SKM-1 treated with dmso at 0.1 percent for 144 hours (cell line): ENCODE measurements around the gene ACTRT3.

ENCODE experiments used
- DNase-seq: peaks from one replicate; lab custom pipeline; 2025; ENCODE audit not compliant: unreplicated experiment; lab: John Stamatoyannopoulos, UW

ACTRT3 gene

GRCh38 chr3:169769287-169770181 is at the start of gene ACTRT3:
Gene ACTRT3, minus strand, starts transcription at chr3:169769561. Its CDS starts 41 bp downstream, at chr3:169769520.
- peak; percentile 37 for DNase-seq

- no peak for DNase-seq
Measured at GRCh38 chr3:169818316-169818715, 49.0 kb upstream of the ACTRT3 start.

GRCh38 chr3:169815590-169816150 is 46.3 kb upstream of the ACTRT3 start:
- no peak for DNase-seq

GRCh38 chr3:169813757-169814517 is 44.6 kb upstream of the ACTRT3 start:
- peak; percentile 83 for DNase-seq

GRCh38 chr3:169813278-169813677 is 43.9 kb upstream of the ACTRT3 start:
- no peak for DNase-seq

GRCh38 chr3:169812332-169813235 is 43.2 kb upstream of the ACTRT3 start, which contains the start of the genes LRRC34 and LRRIQ4:
Gene LRRC34, minus strand, starts transcription at chr3:169812904. Its CDS starts 356 bp downstream, at chr3:169812548.
Gene LRRIQ4, plus strand, starts transcription at chr3:169812870. Its CDS starts 9,052 bp downstream, at chr3:169821922.
- DNase-seq = peak; percentile 90

DNA sequence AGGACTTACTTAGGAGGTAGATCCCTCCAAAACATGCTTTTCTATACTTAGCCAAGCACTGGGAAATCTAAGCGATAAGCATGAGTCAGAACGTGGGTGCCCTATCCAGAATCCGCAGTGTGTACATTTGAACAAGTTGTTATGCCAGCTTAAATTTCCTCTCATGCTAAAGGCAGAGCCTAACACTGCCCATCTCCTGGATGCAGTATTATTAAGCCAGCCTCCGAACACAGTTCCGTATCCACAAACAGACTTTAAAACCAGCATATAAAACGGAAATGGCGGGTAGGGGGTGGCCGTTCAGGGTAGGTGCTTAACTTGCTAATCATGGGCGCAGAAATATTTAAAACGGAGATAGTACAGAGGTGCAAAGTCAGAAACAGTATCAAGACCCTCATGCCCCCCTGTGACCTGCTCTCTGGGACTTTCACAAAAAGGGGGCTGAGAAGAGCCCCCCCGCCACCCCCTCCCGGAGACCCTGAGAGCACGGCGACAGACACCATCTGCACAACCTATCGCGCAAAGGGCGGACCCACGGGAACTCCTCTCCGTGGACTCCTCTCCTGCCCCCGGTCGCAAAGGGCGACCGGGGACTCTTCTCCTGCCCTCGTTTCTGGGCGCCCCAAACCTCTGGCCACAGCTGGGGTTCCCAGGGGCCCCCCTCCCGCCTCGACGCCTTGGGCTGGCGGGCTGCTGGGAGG is 42.4 kb upstream of the ACTRT3 start:
- DNase-seq = peak; percentile 22

GRCh38 chr3:169809230-169809795 is 40.0 kb upstream of the ACTRT3 start:
- no peak for DNase-seq

- DNase-seq = no peak
Measured at GRCh38 chr3:169804681-169805080, 35.3 kb upstream of the ACTRT3 start.

DNA sequence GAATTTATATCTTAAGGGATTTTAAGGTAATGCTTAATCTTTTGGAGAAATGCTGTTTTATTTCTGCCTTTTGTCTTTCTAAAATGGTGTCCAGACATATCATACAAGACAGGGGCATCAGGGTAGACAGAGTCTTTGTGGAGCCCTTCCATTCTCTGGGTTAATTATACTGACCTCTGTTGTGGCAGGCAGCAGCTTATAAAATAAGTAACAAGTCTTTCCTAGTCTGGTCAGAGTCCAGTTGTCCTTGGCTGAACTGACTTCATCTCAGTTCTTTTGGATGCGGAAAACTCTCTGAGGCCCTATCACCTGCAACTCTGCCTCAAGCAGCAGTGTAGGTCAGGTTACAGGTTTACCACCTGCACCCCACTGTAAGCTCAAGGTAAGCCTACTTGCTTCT is 23.0 kb upstream of the ACTRT3 start:
- no peak for DNase-seq

DNA sequence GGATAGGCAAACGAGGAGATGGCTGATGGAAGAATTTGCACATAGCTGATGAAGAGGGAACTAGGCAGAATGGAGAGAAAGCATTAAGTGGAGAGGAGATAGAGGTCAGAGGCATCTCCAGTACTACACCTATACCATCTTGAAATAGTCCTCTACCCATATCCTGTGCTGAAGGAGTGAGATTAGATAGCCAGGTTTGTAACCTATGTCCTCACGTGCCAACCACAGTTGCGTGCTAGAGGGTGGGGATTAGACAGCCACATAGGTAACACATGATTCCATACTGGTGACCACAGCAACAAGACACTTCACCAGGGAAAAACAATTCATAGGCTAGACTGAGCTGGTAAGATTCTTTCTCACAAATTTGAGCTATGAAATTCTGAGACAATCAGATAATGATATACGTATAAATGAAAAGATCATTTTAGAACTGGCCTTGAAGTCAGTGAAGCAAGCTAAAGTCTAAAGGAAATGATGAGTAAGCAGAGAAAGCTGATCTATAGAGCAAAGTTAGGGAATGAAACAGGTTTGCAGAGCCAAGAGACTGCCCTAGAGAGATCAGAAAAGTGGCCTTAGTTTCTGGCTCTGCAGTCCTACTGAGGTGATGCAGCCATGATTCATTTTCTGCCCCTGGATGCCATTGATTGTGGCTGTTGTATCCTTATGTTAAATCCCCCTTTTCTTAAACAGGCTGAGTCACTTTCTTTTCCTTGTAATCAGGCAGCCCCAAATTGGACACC is 21.5 kb upstream of the ACTRT3 start:
- no peak for DNase-seq

DNA sequence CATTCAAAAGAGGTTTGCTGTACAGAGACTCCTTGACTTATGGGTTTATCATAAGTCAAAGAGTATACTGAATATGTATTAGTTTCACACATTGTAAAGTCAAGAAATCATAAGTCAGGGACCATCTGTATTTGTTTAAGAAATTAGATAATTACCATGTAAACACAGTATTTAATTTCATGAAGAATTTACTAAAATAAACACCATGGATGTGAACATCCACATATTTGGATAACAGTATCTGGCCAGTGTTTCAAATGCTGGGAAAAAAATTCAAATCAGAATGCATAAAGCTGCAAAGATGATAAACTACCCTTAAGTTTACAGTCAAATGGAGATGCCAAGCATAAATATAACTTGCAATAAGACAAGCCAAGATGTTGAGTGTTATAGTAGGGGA is 20.9 kb upstream of the ACTRT3 start:
- no peak for DNase-seq

DNA sequence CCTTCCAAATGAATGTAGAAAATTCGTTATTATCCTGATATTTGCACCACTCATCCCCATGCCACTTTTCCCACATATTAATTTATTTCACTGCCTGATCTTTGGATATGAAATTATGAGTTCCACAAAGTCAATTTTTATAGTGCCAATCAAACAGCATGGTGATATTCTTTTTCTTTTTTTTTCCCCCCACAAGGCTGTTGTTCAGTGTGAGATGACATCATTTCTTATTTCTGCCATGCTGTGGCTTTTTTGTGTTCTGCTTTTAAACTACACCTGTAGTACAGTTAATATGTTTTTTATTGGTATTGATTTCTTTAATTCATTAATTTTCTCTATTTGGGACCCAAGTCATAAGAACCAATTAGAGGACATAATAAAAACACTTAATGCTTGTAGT is 18.4 kb upstream of the ACTRT3 start:
- DNase-seq = no peak

DNA sequence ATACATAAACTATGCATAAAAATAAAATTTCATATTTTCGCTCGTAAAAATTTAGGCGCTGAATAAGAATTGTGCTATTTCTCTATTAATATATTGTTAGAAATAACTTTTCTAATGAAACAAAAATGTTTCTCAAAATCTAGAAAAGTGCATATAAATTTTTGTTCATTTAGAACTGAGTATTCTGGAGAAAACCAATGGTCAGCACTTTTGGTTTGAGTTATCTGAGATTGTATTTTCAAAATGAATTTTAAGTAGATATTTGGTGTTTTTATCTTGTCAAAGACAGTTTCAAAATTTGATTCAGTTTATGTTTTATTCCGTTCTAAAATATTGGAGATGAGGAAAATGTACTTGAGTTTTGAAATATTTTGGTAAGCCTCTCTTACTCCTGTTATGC is 17.8 kb upstream of the ACTRT3 start:
- DNase-seq = no peak

GRCh38 chr3:169781209-169781855 is 12.0 kb upstream of the ACTRT3 start:
- no peak for DNase-seq

- no peak for DNase-seq
Measured at GRCh38 chr3:169780742-169781141, 11.4 kb upstream of the ACTRT3 start.

DNA sequence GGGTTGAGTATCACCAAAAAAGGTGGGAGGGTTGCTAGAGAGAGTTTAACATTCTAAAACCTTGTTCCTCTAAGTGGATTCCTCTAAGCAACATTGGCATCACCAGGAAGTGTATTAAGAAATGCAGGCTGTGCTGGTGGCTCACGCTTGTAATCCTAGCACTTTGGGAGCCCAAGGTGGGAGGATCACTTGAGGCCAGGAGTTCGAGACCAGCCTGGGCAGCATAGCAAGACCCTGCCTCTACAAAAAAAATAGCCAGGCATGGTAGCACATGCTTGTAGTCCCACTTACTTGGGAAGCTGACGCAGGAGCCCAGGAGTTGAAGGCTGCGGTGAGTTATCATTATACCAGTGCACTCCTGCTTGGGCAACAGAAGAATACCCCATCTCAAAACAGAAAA is 8.5 kb upstream of the ACTRT3 start:
- no peak for DNase-seq

- no peak for DNase-seq
Measured at GRCh38 chr3:169774186-169774585, 4.8 kb upstream of the ACTRT3 start.
